Lung (tissue), 12 donors: ENCODE measurements around the gene LCN1. TPM values are rescaled to one million over a fixed set of nuclear protein-coding genes. Genes with fewer than 3 reads are reported as not detected.

Experiments
- ATAC-seq: fragments of 200-7000 bp; cut with Tn5 transposase; one replicate; pipeline ENCODE4 v1.9.1; 2020; ENCODE audit warnings: moderate number of reproducible peaks; ENCODE audit not compliant: insufficient read depth, low FRiP score
- DNase-seq, 3 donors: peaks; one replicate each; pipeline ENCODE4 v3.0.0-alpha.2; 2013 to 2017
- H3K27ac ChIP-seq, 2 donors: one replicate each; pipeline ENCODE4 v1.5.1; 2013; ENCODE audit warnings: mild to moderate bottlenecking in 2 of 2, moderate library complexity in 2 of 2, control low read depth in 1 of 2, inconsistent platforms in 1 of 2, low read depth in 1 of 2, low read length in 1 of 2
- H3K27me3 ChIP-seq, 3 donors: one replicate each; pipeline ENCODE4 v1.5.1; 2013; ENCODE audit warnings: low read length in 2 of 3; ENCODE audit not compliant: control insufficient read depth in 3 of 3, insufficient read depth in 3 of 3
- H3K36me3 ChIP-seq, 4 donors: one replicate each; pipeline ENCODE4 v1.5.1; 2013; ENCODE audit warnings: low read length in 4 of 4, mild to moderate bottlenecking in 1 of 4, moderate library complexity in 1 of 4; ENCODE audit not compliant: control insufficient read depth in 4 of 4, insufficient read depth in 4 of 4
- H3K4me1 ChIP-seq, 5 donors: one replicate each; pipeline ENCODE4 v1.5.1; 2013; ENCODE audit warnings: low read length in 5 of 5, mild to moderate bottlenecking in 2 of 5, moderate library complexity in 1 of 5; ENCODE audit not compliant: control insufficient read depth in 5 of 5, insufficient read depth in 5 of 5
- H3K4me3 ChIP-seq: one replicate; pipeline ENCODE4 v1.5.1; 2013; ENCODE audit warnings: mild to moderate bottlenecking, control low read depth, moderate library complexity
- H3K9ac ChIP-seq, 2 donors: one replicate each; pipeline ENCODE4 v1.5.1; 2013; ENCODE audit warnings: low read length in 2 of 2, control low read depth in 1 of 2; ENCODE audit not compliant: insufficient read depth in 1 of 2
- H3K9me3 ChIP-seq, 4 donors: one replicate each; pipeline ENCODE4 v1.5.1; 2013; ENCODE audit warnings: low read length in 3 of 4, mild to moderate bottlenecking in 1 of 4, moderate library complexity in 1 of 4; ENCODE audit not compliant: control insufficient read depth in 4 of 4, insufficient read depth in 3 of 4
- CTCF ChIP-seq: IDR thresholded peaks from 2 replicates; pipeline ENCODE4 v1.5.1; 2012; ENCODE audit warnings: mild to moderate bottlenecking; ENCODE audit errors: control extremely low read depth, extremely low read depth
- WGBS, 2 donors: extraction: QIAGEN DNeasy Blood & Tissue Kit; methylation state at CpG; one replicate each; pipeline ENCODE4 v1.1.7; 2013; 5-methylcytosine and 5-hydroxymethylcytosine counted together
- polyA plus RNA-seq, 2 donors: library from polyadenylated mRNA; stranded (reverse); fragments of 200-250 nt; gene quantifications; one replicate each; pipeline ENCODE4 v1.2.1, GENCODE V29; 2013
- total RNA-seq, 2 donors: library from RNA; depleted of rRNA in 1 of 2; stranded (reverse); fragments of >200 nt in 1 of 2; gene quantifications; one replicate each; pipeline ENCODE4 v1.2.1, GENCODE V29; 2014 to 2021
- donor health status: control.
- donor health status: control.
- donor health status: Bipolar disorder and iron deficiency.
- donor health status: healthy.
- donor health status: DM: yes; HTN: yes; CAD: no.

LCN1 gene
- total and polyA plus RNA-seq, 4 donors, result not detected

GRCh38 chr9:135552698-135553171, 31.5 kb downstream of the LCN1 start:
- no peak overlapping the region for H3K27ac ChIP-seq
- 86 to 89% methylated on average over 16 to 19 of the region's 19 CpGs for WGBS, 2 donors
- no peaks in the 10 kb centered on the region for H3K36me3 ChIP-seq
- H3K9ac ChIP-seq, result no peak overlapping the region
- no peaks in the 10 kb centered on the region for H3K4me1 ChIP-seq
- no peak overlapping the region for H3K4me3 ChIP-seq
- ATAC-seq (no peak), DNase-seq (no peak)
- H3K9me3 ChIP-seq, result no peaks in the 10 kb centered on the region
- TF ChIP-seq CTCF, result no peak
- H3K27me3 ChIP-seq, result peaks cover 0 to 2% (median 0%) of the 10 kb centered on the region in 3 donors

GRCh38 chr9:135554718-135555117, 33.5 kb downstream of the LCN1 start:
- H3K27ac ChIP-seq, result no peak overlapping the region
- ATAC-seq (no peak), DNase-seq (no peak)
- no peaks in the 10 kb centered on the region for H3K4me1 ChIP-seq
- 61 to 81% methylated on average over 4 of the region's 4 CpGs for WGBS, 2 donors
- no peaks in the 10 kb centered on the region for H3K9me3 ChIP-seq
- H3K36me3 ChIP-seq, result no peaks in the 10 kb centered on the region
- no peak overlapping the region for H3K4me3 ChIP-seq
- peaks cover 0 to 2% (median 0%) of the 10 kb centered on the region in 3 donors for H3K27me3 ChIP-seq
- TF ChIP-seq CTCF, result no peak
- H3K9ac ChIP-seq, result no peak overlapping the region

DNA sequence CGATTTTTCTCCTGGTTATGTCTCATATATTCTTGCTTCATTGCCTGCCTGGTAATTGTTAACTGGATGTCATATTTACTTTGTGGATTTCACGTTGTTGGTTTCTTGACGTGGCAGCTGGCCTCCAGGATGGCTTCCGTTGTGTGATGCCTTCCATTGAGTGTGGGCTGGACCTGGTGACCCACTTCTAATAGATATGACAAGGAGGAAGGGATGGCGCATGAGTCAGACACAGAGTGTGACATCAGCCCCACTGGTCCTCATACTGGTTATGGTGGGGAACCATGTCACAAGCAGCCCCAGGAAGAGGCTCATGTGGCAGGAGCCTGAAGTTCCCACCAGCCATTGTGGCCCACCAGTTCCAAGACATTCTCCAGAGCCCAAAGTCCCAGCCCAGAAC, 34.0 kb downstream of the LCN1 start:
- DNase-seq (no peak), ATAC-seq (no peak)
- Histone ChIP-seq H3K27me3 (peaks cover 0 to 2% (median 0%) of the 10 kb centered on the region in 3 donors), H3K9ac (no peak overlapping the region), H3K36me3 (no peaks in the 10 kb centered on the region), H3K27ac (no peak overlapping the region), H3K4me3 (no peak overlapping the region), H3K9me3 (no peaks in the 10 kb centered on the region), H3K4me1 (no peaks in the 10 kb centered on the region)
- no peak for TF ChIP-seq CTCF
- 76 to 89% methylated on average over 5 of the region's 5 CpGs for WGBS, 2 donors

DNA sequence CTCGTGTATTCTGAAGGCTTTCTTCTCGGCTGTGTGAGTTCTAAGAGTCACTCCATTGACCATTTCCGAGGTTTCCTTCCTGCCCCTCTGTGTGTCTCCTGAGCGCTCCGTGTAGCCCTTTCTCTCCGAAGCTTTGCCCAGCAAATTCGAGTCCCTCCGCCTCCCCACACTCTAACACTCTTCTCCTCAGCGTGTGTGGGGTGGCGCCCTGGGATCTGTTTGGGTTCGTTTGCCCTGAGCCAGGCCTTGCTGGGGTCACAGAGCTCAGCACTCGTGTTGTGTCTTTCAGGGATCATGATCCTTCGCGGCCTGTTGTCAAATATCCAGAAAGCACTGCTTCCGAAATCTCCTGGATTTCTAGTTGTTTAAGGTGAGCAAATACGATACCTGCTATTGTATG, 34.7 kb downstream of the LCN1 start:
- TF ChIP-seq CTCF, result no peak
- H3K9ac ChIP-seq, result no peak overlapping the region

More for the DNA sequence above, 34.7 kb downstream of the LCN1 start:
- peaks cover 0 to 2% (median 0%) of the 10 kb centered on the region in 3 donors for H3K27me3 ChIP-seq
- ATAC-seq, result no peak
- no peak overlapping the region for H3K27ac ChIP-seq
- H3K9me3 ChIP-seq, result no peaks in the 10 kb centered on the region
- no peaks in the 10 kb centered on the region for H3K36me3 ChIP-seq
- WGBS, 2 donors, result 73 to 74% methylated on average over 16 of the region's 16 CpGs
- DNase-seq, result no peak
- H3K4me1 ChIP-seq, result no peaks in the 10 kb centered on the region
- no peak overlapping the region for H3K4me3 ChIP-seq
